Mucosa of stomach (tissue), 1 donor: Measurements from ENCODE around the gene ENPP3.

ENCODE experiments used
- H3K27me3 ChIP-seq: one replicate; pipeline ENCODE4 v1.7.0; 2013; ENCODE audit warnings: mild to moderate bottlenecking, low read length; ENCODE audit not compliant: control insufficient read depth, insufficient read depth
- H3K36me3 ChIP-seq: one replicate; pipeline ENCODE4 v1.7.0; 2013; ENCODE audit warnings: low read length; ENCODE audit not compliant: control insufficient read depth, insufficient read depth
- H3K4me1 ChIP-seq: one replicate; pipeline ENCODE4 v1.7.0; 2013; ENCODE audit warnings: mild to moderate bottlenecking, low read length; ENCODE audit not compliant: control insufficient read depth, insufficient read depth
- H3K4me3 ChIP-seq: one replicate; pipeline ENCODE4 v1.7.0; 2013; ENCODE audit warnings: low read length
- H3K9ac ChIP-seq: one replicate; pipeline ENCODE4 v1.7.0; 2013; ENCODE audit warnings: mild to moderate bottlenecking, low read length, moderate library complexity
- H3K9me3 ChIP-seq: one replicate; pipeline ENCODE4 v1.7.0; 2013; ENCODE audit warnings: mild to moderate bottlenecking, low read length, moderate library complexity; ENCODE audit not compliant: control insufficient read depth
- donor health status: Pancreatic carcinoma.

The ENPP3 gene

GRCh38 chr6:131781687-131782086, 144.6 kb downstream of the ENPP3 start:
- Histone ChIP-seq H3K4me3 (no peak overlapping the region), H3K27me3 (no peaks in the 10 kb centered on the region), H3K9ac (no peak overlapping the region), H3K4me1 (no peaks in the 10 kb centered on the region), H3K36me3 (no peaks in the 10 kb centered on the region), H3K9me3 (no peaks in the 10 kb centered on the region)

GRCh38 chr6:131782764-131783163, 145.7 kb downstream of the ENPP3 start:
- Histone ChIP-seq H3K9ac (no peak overlapping the region), H3K9me3 (no peaks in the 10 kb centered on the region), H3K4me3 (no peak overlapping the region), H3K4me1 (no peaks in the 10 kb centered on the region), H3K36me3 (no peaks in the 10 kb centered on the region), H3K27me3 (no peaks in the 10 kb centered on the region)

GRCh38 chr6:131784561-131784960, 147.5 kb downstream of the ENPP3 start:
- Histone ChIP-seq H3K4me1 (no peaks in the 10 kb centered on the region), H3K36me3 (no peaks in the 10 kb centered on the region), H3K4me3 (no peak overlapping the region), H3K9ac (no peak overlapping the region), H3K27me3 (no peaks in the 10 kb centered on the region), H3K9me3 (no peaks in the 10 kb centered on the region)

GRCh38 chr6:131787079-131787478, 150.0 kb downstream of the ENPP3 start:
- Histone ChIP-seq H3K9me3 (no peaks in the 10 kb centered on the region), H3K27me3 (no peaks in the 10 kb centered on the region), H3K36me3 (no peaks in the 10 kb centered on the region), H3K4me3 (no peak overlapping the region), H3K9ac (no peak overlapping the region), H3K4me1 (no peaks in the 10 kb centered on the region)

DNA sequence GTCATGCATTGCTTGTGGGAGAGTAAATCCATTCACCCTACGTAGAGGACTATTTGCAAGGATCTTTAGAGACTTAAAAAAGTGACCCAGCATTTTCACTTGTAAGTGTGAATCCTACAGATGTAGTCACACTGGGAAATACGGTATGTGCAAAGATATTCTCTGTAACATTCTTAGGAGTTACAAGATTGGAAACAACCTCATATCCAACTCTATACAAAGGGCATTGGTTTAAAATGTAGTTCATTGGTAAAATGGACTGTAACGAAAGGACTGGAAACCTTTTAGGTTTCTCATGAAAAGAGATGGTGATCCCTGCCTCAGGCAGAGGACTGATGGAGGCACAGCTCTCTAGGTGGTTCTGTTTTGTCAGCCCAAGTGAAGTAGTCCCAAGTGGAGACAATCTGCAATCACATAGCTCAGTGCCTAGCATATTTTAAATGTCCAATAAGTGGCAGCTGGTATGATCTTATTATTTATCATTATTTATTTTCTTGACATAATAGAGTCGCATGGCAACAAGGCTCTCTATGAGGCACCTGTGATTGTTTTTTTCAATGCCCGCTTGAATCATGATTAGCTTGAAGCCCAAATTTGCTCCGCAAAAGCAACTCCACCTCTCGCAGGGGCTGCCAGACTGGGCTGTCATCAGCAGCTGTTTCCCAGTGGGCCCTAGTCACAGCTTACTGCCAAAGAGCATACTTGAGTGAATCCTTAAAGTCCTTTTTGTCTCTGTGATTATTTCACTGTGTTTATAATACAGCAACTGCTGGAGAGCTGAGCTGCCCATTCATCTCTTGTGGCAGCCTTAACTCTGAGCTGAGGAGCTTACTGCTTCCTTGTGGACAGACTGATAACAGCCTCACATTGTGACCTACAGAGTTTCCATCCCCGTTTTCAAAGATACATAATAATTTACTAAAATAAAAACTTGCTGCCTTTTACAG, 150.9 kb downstream of the ENPP3 start:
- Histone ChIP-seq H3K9me3 (no peaks in the 10 kb centered on the region), H3K9ac (no peak overlapping the region), H3K27me3 (no peaks in the 10 kb centered on the region), H3K4me3 (no peak overlapping the region), H3K36me3 (no peaks in the 10 kb centered on the region), H3K4me1 (no peaks in the 10 kb centered on the region)

GRCh38 chr6:131789219-131789618, 152.1 kb downstream of the ENPP3 start:
- no peak overlapping the region for H3K4me3 ChIP-seq
- no peaks in the 10 kb centered on the region for H3K4me1 ChIP-seq
- no peaks in the 10 kb centered on the region for H3K36me3 ChIP-seq
- H3K9ac ChIP-seq, result no peak overlapping the region
- H3K27me3 ChIP-seq, result no peaks in the 10 kb centered on the region
- H3K9me3 ChIP-seq, result no peaks in the 10 kb centered on the region

DNA sequence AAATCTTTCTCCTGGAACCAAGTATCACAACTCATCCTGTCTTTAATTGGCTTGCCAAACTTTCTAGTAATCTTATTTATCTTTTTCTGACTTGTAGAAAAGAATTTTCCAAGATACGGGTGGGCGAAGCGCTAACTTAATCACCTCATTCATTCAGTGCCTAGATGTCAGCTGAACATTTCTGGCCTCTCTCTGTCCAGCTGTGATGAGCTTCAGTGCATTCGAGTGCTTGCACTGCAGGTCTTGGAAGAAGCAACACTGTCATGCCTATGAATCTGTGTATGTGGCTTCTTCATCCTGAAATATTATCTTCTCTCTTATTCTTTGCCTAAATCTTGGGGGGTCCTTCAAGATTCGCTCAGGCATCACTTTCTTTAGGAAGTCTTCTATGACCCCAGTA, 154.4 kb downstream of the ENPP3 start:
- Histone ChIP-seq H3K9me3 (no peaks in the 10 kb centered on the region), H3K9ac (no peak overlapping the region), H3K4me3 (no peak overlapping the region)

DNA sequence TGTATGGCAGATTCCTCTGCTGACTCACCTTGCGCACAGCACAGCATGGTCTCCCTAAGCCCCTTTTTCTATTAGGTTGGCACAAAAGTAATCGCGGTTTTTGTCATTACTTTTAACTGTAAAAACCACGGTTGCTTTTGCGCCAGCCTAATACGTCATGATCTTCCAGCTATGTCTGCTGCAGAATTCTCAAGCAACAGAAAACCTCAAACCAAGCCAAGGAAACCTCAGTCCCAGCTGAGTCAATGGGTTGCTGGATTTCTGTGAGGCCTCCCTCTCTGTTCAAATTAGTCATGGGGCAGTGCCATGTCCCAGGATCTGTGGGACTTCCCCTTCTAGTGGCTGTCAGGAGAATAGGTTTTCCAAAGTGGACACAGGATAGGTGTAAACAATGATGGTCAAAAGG, 155.0 kb downstream of the ENPP3 start:
- Histone ChIP-seq H3K9me3 (no peaks in the 10 kb centered on the region), H3K4me3 (no peak overlapping the region), H3K4me1 (no peaks in the 10 kb centered on the region), H3K27me3 (no peaks in the 10 kb centered on the region), H3K36me3 (no peaks in the 10 kb centered on the region), H3K9ac (no peak overlapping the region)

More for the DNA sequence above, 154.4 kb downstream of the ENPP3 start:
- no peaks in the 10 kb centered on the region for H3K27me3 ChIP-seq
- H3K4me1 ChIP-seq, result no peaks in the 10 kb centered on the region
- H3K36me3 ChIP-seq, result no peaks in the 10 kb centered on the region

GRCh38 chr6:131795366-131795765, 158.3 kb downstream of the ENPP3 start:
- Histone ChIP-seq H3K9me3 (no peaks in the 10 kb centered on the region), H3K4me1 (no peaks in the 10 kb centered on the region), H3K36me3 (no peaks in the 10 kb centered on the region), H3K27me3 (no peaks in the 10 kb centered on the region), H3K4me3 (no peak overlapping the region), H3K9ac (no peak overlapping the region)
